ENCODE data around the gene HOXD10.

Gene HOXD10

DNA sequence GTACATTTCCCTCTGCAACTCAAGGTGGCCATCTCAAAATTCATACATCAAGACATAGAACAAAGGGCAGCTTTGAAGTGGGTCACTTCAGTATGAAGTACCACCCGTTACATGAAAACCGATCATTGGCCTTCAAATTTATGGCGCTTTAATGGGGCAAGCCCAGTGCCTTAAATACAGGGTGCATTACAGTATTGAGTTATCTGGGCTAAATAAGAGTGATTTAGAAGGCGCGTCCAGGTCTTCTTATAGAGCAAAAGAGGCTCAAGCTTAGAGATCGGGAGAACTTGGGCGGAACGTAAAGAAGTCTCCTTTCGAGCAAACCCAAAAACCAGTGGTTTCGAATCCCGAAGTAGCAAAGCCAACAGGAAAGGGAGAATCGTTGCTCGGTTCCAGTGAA, 47.6 kb downstream of the HOXD10 start:
- no peak for DNase-seq (ENCODE audit: low read depth in 2 of 2)

DNA sequence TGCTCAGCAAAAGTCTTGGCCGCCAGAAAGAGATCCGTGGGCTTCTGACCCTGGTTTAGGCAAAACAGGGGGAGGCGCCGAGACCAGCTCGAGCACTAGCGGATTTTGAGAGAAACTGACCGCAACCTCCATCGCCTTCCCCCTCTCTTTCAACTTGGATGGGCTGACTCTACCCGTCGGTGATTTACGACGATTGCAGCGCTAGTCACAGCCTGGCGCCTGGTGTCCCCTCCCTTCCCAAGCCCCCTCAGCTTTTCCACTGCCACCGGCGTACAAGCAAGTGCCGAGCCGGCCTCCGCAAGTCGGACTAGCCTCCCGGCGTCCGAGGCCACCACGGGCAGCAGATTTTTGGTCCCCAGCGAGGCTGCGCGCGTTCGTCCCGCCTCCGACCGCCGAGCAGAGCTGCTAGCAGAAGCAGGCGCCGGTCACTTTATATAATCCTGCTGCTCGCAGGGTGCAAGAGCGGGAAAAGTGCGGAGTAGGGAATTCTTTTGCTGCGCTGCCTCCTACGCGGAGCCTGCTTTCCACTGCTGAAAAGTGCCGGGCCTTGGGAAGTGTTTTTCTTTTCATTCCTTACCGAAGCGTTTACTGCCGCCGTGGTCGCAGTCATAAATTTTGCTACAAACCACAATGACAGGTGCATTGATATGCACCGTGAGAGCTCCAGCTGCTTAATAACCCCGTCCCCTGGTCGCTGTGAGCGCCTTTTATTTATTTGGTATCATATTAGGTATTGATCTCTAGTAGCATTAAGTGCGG, 48.2 kb downstream of the HOXD10 start:
- no peak for DNase-seq (ENCODE audit: low read depth in 2 of 2)

GRCh38 chr2:176165370-176166050, 48.9 kb downstream of the HOXD10 start:
- DNase-seq (ENCODE audit: low read depth in 2 of 2) = no peak

DNA sequence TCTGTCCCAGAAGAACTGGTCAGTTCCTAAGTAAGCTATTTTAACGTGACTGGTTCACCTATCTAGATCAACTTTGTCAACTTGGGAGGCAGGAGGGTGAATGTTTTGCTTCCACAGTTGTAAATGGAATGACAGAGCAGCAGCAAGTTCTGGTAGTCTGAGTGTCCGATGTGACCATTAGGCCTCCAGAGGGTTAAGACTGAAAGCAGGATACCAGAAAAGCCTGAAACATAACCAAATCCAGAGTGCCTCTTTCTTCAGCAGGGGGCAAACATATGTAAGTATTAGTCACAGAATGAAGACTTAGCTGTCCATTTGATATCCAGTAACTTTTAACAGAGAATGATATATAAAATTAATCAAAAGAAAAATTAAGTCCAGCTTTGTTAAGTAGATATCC, 49.7 kb downstream of the HOXD10 start:
- DNase-seq (ENCODE audit: low read depth in 2 of 2) = no peak

GRCh38 chr2:176167398-176167797, 50.8 kb downstream of the HOXD10 start:
- no peak for DNase-seq (ENCODE audit: low read depth in 2 of 2)

GRCh38 chr2:176169181-176169580, 52.6 kb downstream of the HOXD10 start:
- no peak for DNase-seq (ENCODE audit: low read depth in 2 of 2)

Data from stimulated activated CD8-positive, alpha-beta memory T cell treated with anti-CD3 and anti-CD28 coated beads, Interleukin-2, amount 100 ng/mL, for 1 hour (primary cell).